HepG2 (cell line): ENCODE data around the gene CD109. TPM values are rescaled to one million over a fixed set of nuclear protein-coding genes. Genes with fewer than 3 reads are reported as not detected.

Source experiments
- ARID4A ChIP-seq: sonication (generic); formaldehyde crosslinking; IDR thresholded peaks from 2 replicates; pipeline ENCODE4 v1.5.0; 2020; ENCODE audit warnings: mild to moderate bottlenecking, missing genetic modification reagents, borderline replicate concordance
- EZH2 ChIP-seq: conservative IDR thresholded peaks from 2 replicates; pipeline ENCODE4 v1.6.1; 2012; ENCODE audit warnings: mild to moderate bottlenecking, low read depth, low read length, moderate library complexity
- FOXP1 ChIP-seq, 2 experiments: fragments of 450-650 bp in 1 of 2; IDR thresholded peaks; 2 replicates each; pipeline ENCODE4 v1.6.1; 2017 to 2018; ENCODE audit warnings: antibody characterized with exemption in 1 of 2
- MNT ChIP-seq: fragments of 450-650 bp; IDR thresholded peaks from 2 replicates; pipeline ENCODE4 v1.6.1; 2016
- MXI1 ChIP-seq: IDR thresholded peaks from 3 replicates; pipeline ENCODE4 v1.6.1; 2012; ENCODE audit warnings: low read depth, low read length, inconsistent platforms, borderline replicate concordance
- NAIF1 ChIP-seq: sonication (generic); formaldehyde crosslinking; IDR thresholded peaks from 2 replicates; pipeline ENCODE4 v1.5.0; 2020; ENCODE audit warnings: mild to moderate bottlenecking, missing genetic modification reagents, borderline replicate concordance
- PTBP1 ChIP-seq: fragments of 200-400 bp; formaldehyde crosslinking; IDR thresholded peaks from 2 replicates; pipeline ENCODE4 v1.6.1; 2018; ENCODE audit warnings: low read length, low read depth; ENCODE audit not compliant: poor library complexity, severe bottlenecking
- RARA ChIP-seq: IDR thresholded peaks from 2 replicates; pipeline ENCODE4 v1.6.1; 2016; ENCODE audit warnings: missing genetic modification reagents, missing compliant biosample characterization
- RXRA ChIP-seq: sonication (generic); formaldehyde crosslinking; IDR thresholded peaks from 2 replicates; pipeline ENCODE4 v1.5.1; 2020; ENCODE audit warnings: missing genetic modification reagents
- SNAPC2 ChIP-seq: sonication (generic); formaldehyde crosslinking; IDR thresholded peaks from 2 replicates; pipeline ENCODE4 v1.8.1; 2022; ENCODE audit warnings: mild to moderate bottlenecking, missing genetic modification reagents
- SOX13 ChIP-seq, 3 experiments: fragments of 450-650 bp in 1 of 3; sonication (generic) in 1 of 3; formaldehyde crosslinking in 1 of 3; IDR thresholded peaks in 2 of 3; conservative IDR thresholded peaks in 1 of 3; 2 replicates each; pipeline versions ENCODE4 v1.5.0 to v1.6.1; 2016 to 2020; ENCODE audit warnings: antibody characterized with exemption in 1 of 3, mild to moderate bottlenecking in 1 of 3, missing compliant biosample characterization in 1 of 3, missing genetic modification reagents in 1 of 3, moderate library complexity in 1 of 3
- SP140L ChIP-seq: sonication (generic); formaldehyde crosslinking; IDR thresholded peaks from 2 replicates; pipeline ENCODE4 v1.4.0; 2020; ENCODE audit warnings: missing genetic modification reagents, borderline replicate concordance
- U2AF1 ChIP-seq: fragments of 200-400 bp; formaldehyde crosslinking; optimal IDR thresholded peaks from 2 replicates; pipeline ENCODE3; 2017; ENCODE audit warnings: mild to moderate bottlenecking, low read depth, low read length
- ZBTB39 ChIP-seq: sonication (generic); formaldehyde crosslinking; IDR thresholded peaks from 2 replicates; pipeline ENCODE4 v1.5.0; 2020; ENCODE audit warnings: missing genetic modification reagents
- ZFP41 ChIP-seq: sonication (generic); formaldehyde crosslinking; IDR thresholded peaks from 2 replicates; pipeline ENCODE4 v1.4.0; 2020; ENCODE audit warnings: mild to moderate bottlenecking, missing genetic modification reagents, borderline replicate concordance
- ZMYM4 ChIP-seq: sonication (generic); formaldehyde crosslinking; IDR thresholded peaks from 2 replicates; pipeline ENCODE4 v1.8.1; 2023; ENCODE audit warnings: mild to moderate bottlenecking, missing genetic modification reagents
- ZNF251 ChIP-seq: sonication (generic); formaldehyde crosslinking; IDR thresholded peaks from 2 replicates; pipeline ENCODE4 v1.9.0; 2021; ENCODE audit warnings: mild to moderate bottlenecking, missing genetic modification reagents
- ZNF282 ChIP-seq: fragments of 450-650 bp; IDR thresholded peaks from 2 replicates; pipeline ENCODE4 v1.6.1; 2018; ENCODE audit not compliant: partially characterized antibody
- ZNF670 ChIP-seq: sonication (generic); formaldehyde crosslinking; IDR thresholded peaks from 2 replicates; pipeline ENCODE4 v1.8.0; 2022; ENCODE audit warnings: mild to moderate bottlenecking, missing genetic modification reagents, borderline replicate concordance
- ZNF781 ChIP-seq: sonication (generic); formaldehyde crosslinking; IDR thresholded peaks from 2 replicates; pipeline ENCODE4 v1.5.1; 2020; ENCODE audit warnings: borderline replicate concordance, mild to moderate bottlenecking, missing genetic modification reagents; ENCODE audit errors: not compliant biosample characterization
- ZNF883 ChIP-seq: sonication (generic); formaldehyde crosslinking; IDR thresholded peaks from 2 replicates; pipeline ENCODE4 v1.5.1; 2020; ENCODE audit warnings: mild to moderate bottlenecking, missing genetic modification reagents; ENCODE audit errors: not compliant biosample characterization
- polyA plus RNA-seq, 8 experiments: library from polyadenylated mRNA; depleted of rRNA in 3 of 8; stranded (reverse) in 7 of 8; unstranded in 1 of 8; fragments of >200 nt; fragmentation: Illumina TruSeq in 4 of 8; extraction: Trizol in 4 of 8; gene quantifications; 2 replicates each; pipeline versions ENCODE4 v1.2.1 to v1.2.3, GENCODE V29; 2011 to 2016; ENCODE audit warnings: low read depth in 4 of 8, missing spikeins in 1 of 8, mixed read lengths in 1 of 8; ENCODE audit not compliant: insufficient read depth in 1 of 8
- total RNA-seq, 5 experiments: library from RNA; depleted of rRNA; stranded (reverse); fragments of >200 nt; fragmentation: Illumina TruSeq; extraction: Trizol; gene quantifications; 2 replicates each; pipeline ENCODE4 v1.2.3, GENCODE V29; 2016; ENCODE audit warnings: low read depth in 1 of 5

CD109 gene
- total and polyA plus RNA-seq, 2 of the 13 experiments (the other 11 are each of a cell fraction or from before 2014, with no cell fraction given), result 0.93 to 2.1 TPM

GRCh38 chr6:73653571-73654424 is 42.2 kb upstream of the CD109 start, which contains the start of gene SLC17A5 (continued):
- TF ChIP-seq FOXP1 (IDR thresholded peaks at IDR 0.05), result no peak
- TF ChIP-seq FOXP1 (CRISPR knock-in tag; IDR thresholded peaks at IDR 0.05), result no peak
- peak; percentile 98 for TF ChIP-seq NAIF1 (CRISPR knock-in tag)
- no peak for TF ChIP-seq ZNF251 (CRISPR knock-in tag)
- peak; percentile 17 for TF ChIP-seq PTBP1
- TF ChIP-seq SP140L (CRISPR knock-in tag), result no peak
- no peak for TF ChIP-seq ZNF670
- TF ChIP-seq SOX13 (IDR thresholded peaks at IDR 0.05), result no peak
- no peak; a peak in 1 of 4 replicates for TF ChIP-seq SOX13 (CRISPR knock-in tag; conservative IDR thresholded peaks at IDR 0.05 in 1 of 2, IDR thresholded peaks at IDR 0.05 in 1 of 2)
- TF ChIP-seq MXI1, result peak; percentile 10; the same call in 1 of the 3 replicates
- TF ChIP-seq ZFP41 (CRISPR knock-in tag), result no peak
- peak; percentile 78 for TF ChIP-seq ZMYM4 (CRISPR knock-in tag)
- TF ChIP-seq RXRA (CRISPR knock-in tag), result peak; percentile 49; the same call in 1 of the 2 replicates
- TF ChIP-seq ZBTB39 (CRISPR knock-in tag), result no peak
- TF ChIP-seq U2AF1, result no peak
- no peak for TF ChIP-seq SNAPC2
- TF ChIP-seq ZNF883 (CRISPR knock-in tag), result peak; percentile 92
- TF ChIP-seq ZNF781 (CRISPR knock-in tag), result peak; percentile 22
- no peak for TF ChIP-seq ZNF282
- 0 out of 2 replicates have a peak, but pooled peaks have one; percentile 3 for TF ChIP-seq MNT
- TF ChIP-seq EZH2, result no peak
- TF ChIP-seq ARID4A, result peak; percentile 71
- TF ChIP-seq RARA (CRISPR knock-in tag), result peak; percentile 34; the same call in 1 of the 2 replicates
